Left lobe of liver (tissue), 2 donors: ENCODE results near the gene RAB10. TPM values are rescaled to one million over a fixed set of nuclear protein-coding genes. Genes with fewer than 3 reads are reported as not detected.
"Not testable (repeated sequence)": the region's sequence is repeated elsewhere in the genome, so short reads cannot be mapped to it uniquely, and the experiment has no call there.

ENCODE experiments used
- ATAC-seq: fragments of 200-7000 bp; cut with Tn5 transposase; one replicate; pipeline ENCODE4 v1.9.1; 2020; ENCODE audit warnings: mild to moderate bottlenecking, moderate library complexity
- DNase-seq: peaks from one replicate; pipeline ENCODE4 v3.0.0-alpha.2; 2020; ENCODE audit warnings: low spot score
- total RNA-seq: library from RNA; stranded (reverse); gene quantifications from one replicate; pipeline ENCODE4 v1.2.1, GENCODE V29; 2021
- donor health status: DM: no; HTN: no; CAD: no; lungs with moderate emphysema.
- donor health status: DM: no; HTN: yes; CAD: no.

Gene RAB10
- total RNA-seq, 1 donor from 2014 or later, result 49.6 TPM

DNA sequence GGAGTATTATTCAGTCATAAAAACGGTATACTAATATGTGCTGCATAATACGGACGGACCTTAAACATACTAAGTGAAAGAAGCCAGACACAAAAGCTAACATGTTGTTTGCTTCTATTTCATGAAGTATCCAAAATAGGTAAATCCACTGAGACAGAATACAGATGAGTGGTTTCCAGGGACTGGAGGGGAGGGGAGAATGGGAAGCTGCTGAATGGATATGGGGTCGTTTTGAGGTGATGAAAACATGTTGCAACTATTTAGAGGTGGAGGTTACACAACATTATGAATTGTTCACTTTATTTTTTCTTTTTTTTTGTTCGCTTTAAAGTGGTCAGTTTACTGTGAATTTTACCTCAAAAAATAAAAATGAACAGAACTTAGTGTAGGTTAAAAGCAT is 52.9 kb downstream of the RAB10 start:
- DNase-seq (no peak), ATAC-seq (no peak)

DNA sequence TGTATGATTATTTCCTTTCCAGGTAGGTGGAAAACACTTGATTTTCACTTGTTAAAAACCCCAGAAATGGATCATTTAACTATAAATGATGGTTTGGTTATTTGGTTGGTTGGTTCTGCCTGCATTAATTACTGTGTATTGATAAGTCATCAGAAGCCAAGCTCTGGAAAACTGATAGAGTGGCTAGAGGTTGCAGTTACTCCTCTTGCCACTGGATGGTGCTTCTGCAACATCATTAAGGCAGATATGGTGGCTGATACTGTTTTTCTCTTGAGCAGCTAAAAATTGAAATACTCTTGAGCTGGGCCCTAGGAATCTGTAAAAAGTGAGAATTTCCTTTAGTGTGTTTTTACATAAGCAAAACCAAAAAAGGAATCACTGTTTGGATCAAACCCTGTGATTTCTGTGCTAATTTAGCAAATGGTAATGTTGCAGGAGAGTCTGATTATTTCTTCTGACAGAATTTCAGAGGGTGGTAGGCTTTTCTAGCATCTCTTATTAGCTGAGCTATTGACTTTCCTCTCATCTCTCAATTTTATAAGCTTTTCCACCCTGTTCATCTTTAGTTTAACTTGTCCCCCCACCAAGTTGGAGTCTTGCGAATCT is 54.3 kb downstream of the RAB10 start:
- DNase-seq (no peak), ATAC-seq (peak; percentile 84)

DNA sequence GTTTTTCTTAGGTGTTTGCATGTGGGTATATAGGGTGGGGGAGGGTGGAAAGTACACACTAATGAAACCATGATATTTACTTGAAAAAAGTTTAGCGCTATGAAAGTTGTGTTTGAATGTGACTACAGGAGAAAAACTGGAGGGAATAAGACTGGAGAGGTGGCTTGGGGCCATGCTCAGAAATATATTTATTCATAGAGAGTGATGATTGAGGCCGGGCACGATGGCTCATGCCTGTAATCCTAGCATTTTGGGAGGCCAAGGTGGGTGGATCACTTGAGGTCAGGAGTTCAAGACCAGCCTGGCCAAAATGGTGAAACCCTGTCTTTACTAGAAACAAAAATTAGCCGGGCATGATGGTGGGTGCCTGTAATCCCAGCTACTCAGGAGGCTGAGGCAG is 55.0 kb downstream of the RAB10 start:
- not testable (repeated sequence) for DNase-seq, ATAC-seq

DNA sequence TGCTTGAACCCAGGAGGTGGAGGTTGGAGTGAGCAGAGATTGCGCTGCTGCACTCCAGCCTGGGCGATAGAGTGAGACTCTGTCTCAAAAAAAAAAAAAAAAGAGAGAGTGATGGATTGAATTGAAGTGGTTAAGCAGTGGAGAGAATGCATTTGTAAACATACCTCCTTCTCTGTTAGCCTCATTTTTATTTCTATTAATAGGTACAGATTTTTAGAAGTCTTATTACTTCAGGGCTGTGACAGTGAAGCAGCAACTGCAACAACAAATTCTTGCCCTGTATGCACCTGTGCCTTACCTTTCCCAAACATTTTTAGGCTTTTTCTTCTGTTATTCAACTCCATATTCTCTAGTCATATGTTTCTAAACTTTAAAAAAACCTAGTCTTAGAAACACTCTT is 55.5 kb downstream of the RAB10 start:
- no peak for ATAC-seq

DNA sequence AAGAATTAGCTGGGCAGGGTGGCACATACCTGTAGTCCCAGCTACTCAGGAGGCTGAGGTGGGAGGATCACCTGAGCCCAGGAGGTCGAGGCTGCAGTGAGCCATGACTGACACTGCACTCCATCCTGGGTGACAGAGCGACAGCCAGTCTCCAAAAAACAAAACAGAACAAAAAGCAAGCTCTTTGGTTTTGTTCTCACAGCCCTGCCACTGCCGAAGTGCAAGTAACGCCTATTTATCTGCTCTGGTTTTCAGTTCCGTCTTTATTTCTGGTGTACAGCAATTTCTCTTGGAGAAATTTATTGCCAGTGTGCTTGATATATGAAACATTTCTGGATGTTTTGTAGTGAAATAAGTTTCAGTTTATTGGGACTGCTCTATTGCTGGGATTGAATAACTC is 61.9 kb downstream of the RAB10 start:
- ATAC-seq, result no peak
- no peak for DNase-seq

More for the DNA sequence above, 55.5 kb downstream of the RAB10 start:
- DNase-seq, result no peak

DNA sequence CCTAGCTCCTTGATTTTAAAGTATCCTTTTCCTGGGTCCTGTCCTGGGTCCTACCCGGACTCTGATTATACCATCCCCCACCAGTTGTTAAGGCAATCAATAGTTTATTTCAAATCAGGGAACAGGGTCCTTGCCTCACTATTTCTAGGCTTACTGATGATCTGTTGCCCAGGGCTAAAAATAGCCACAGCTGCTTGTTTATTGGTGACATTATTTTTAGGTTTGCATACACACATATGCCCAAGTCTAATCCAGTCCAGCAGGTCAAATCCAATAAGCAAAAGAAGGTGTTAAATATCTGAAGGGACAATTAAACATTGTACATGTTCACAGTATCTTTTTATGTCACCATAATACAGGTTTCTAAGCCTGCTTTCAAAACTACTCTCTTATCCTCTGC is 66.0 kb downstream of the RAB10 start:
- DNase-seq, result no peak
- ATAC-seq, result peak; percentile 30

DNA sequence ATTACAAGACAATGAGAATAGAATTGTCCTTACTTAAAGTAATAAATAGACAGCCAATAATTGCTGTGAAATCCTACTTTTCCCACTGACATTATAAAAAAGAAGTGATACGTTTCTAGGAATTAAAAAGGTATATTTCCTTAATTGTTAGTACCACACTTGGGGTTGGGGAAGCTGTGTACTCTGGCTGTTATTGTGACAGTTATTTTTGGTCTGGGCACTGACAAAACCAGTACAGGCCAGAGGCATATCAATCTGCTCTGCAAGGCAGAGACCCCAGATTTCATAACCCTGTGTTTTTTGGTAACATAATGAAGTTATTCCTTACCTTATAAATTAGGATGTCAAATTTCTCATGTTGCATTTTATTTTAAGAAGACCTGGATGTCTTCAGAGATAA is 66.5 kb downstream of the RAB10 start:
- no peak for ATAC-seq
- no peak for DNase-seq

DNA sequence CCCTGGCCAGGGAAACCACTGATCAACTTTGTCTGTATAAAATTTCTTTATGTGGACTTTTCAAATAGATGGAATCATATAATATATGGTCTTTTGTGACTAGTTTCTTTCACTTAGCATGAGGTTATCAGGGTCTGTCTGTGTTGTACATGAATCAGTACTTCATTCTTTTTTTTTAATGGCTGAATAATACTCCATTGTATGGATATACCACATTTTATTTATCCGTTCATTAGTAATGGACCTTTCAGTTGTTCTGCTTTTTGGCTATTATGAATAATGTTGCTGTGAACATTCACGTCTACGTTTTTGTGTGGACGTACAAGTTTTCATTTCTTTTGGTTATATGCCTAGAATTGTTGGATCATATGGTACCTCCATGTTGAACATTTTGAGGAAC is 69.9 kb downstream of the RAB10 start:
- ATAC-seq (no peak), DNase-seq (no peak)

DNA sequence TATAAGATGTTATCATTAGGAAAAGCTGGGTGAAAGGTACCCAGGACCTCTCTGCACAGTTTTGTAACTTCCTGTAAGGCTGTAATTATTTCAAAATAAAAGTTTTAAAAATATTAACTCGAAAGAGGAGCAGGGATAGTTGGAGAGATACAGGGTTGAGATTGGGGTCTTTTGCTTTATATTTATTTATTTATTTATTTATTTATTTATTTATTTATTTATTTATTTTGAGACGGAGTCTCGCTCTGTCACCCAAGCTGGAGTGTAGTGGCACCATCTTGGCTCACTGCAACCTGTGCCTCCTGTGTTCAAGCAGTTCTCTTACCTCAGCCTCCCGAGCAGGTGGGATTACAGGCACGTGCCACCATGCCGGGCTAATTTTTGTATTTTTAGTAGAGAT is 74.8 kb downstream of the RAB10 start:
- not testable (repeated sequence) for ATAC-seq

DNA sequence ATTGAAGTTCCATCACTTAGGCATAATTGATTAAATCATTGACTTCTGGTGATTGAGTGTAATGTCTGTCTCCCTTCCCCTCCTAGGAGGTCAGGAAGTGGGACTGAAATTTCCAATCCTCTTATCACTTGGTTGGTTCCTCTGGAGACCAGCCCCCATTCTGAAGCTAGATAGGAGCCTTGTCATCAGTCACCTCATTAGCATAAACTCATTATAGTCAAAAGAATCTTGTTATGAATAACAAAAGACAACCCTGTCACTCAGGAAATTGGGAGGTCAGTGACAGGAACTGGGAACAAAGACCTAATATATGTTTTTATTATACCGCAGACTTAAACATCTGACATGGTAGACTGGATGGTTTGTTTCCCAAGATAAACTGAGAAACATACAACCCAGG is 78.3 kb downstream of the RAB10 start:
- ATAC-seq (no peak), DNase-seq (no peak)

More for the DNA sequence above, 74.8 kb downstream of the RAB10 start:
- not testable (repeated sequence) for DNase-seq

DNA sequence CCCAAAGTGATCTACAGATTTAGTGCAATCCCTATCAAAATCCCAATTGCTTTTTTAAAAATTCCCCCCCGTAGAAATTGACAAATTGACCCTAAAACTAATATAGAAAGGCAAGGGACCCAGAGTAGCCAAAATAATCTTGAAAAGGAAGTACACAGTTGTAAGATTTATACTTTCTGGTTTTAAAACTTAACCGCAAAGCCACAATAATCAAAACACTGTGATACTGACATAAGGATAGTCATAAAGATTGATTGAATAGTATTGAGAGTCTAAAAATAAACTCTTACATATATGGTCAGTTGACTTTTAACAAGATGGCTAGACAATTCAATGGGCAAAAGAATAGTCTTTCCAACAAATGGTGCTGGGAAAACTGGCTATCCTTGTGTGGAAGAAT is 80.3 kb downstream of the RAB10 start:
- DNase-seq, result no peak
- no peak for ATAC-seq

DNA sequence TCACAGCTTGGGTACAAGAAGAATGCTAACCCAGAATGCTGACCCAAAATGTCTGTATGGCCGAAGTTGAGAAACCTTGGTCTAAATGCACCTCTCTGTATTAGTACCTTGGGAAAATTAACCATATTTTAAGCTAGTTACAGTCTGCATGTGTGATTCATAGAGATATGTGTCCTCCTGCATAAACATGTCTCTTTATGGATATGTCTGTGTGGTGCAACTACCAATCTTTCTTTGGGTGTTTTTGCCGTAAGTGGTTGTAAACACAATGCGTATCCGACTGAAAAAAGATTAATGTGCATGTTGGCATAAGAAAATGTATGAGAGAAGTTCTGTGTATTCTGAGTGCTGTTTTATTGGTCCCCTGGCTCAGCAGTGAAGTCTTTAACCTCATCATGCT is 84.8 kb downstream of the RAB10 start:
- DNase-seq, result no peak
- no peak for ATAC-seq

DNA sequence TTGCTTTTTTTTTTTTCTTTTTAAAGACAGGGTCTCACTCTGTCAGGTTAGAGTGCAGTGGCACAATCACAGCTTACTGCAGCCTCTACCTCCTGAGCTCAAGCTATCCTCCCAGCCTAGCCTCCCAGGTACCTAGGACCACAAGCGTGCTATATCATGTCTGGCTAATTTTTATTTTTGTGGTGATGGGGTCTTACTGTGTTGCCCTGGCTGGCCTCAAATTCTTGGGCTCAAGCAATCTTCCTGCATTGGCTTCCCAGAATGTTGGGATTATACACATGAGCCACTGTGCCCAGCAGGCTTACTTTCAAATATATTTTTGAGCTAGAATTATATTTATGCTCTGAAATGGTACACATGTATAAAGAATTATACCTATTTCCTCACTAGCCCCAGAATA is 85.6 kb downstream of the RAB10 start:
- DNase-seq (no peak), ATAC-seq (no peak)

DNA sequence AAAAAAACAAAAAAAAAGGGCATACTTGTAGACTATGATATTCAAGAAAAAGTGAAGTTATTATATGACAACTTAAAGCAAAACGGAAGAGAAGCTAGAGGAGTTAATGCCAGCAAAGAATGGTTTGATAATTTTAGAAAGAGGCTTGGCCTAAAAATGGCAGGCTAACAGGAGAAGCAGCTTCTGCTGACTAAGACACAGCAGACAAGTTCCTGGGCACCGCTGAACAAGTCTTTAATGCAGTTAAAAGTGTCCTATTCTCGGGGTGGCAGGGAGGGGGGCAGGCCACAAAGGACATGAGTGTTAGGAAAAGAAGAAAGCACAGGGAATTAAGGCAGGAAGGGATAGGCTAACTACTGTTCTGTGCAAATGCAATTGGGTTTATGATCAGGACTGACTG is 88.7 kb downstream of the RAB10 start:
- no peak for ATAC-seq

DNA sequence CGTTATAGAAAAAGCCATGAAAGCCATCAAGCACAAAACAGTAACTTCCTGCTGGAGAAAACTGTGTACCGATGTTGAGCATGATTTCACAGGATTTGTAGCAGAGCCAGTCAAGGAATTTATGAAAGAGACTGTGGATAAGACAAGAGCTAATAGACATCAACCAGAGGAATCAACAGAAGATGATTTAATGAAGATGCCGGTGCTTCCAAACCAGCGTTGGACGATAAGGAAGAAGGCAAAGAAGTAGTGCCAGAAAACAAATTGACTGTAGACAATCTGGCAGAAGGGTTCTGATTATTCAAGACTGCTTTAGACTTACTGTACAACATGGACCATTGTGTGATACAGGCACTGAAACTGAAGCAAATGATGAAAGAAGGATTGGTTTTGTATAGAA is 89.5 kb downstream of the RAB10 start:
- DNase-seq (no peak), ATAC-seq (no peak)

More for the DNA sequence above, 88.7 kb downstream of the RAB10 start:
- no peak for DNase-seq

DNA sequence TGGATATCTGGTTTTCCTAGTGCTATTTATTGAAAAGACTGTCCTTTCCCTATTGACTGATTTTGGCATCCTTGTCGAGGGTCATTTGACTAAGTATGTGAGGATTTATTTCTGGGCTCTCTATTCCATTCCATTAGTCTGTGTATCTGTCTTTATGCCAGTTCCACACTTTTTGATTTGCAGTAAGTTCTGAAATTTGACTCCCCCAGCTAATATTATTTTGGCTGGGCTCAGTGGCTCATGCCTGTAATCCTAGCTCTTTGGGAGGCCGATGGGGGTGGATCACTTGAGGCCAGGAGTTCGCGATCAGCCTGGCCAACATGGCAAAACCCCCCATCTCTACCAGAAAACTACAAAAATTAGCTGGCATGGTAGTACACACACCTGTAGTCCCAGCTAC is 92.2 kb downstream of the RAB10 start:
- no peak for DNase-seq

DNA sequence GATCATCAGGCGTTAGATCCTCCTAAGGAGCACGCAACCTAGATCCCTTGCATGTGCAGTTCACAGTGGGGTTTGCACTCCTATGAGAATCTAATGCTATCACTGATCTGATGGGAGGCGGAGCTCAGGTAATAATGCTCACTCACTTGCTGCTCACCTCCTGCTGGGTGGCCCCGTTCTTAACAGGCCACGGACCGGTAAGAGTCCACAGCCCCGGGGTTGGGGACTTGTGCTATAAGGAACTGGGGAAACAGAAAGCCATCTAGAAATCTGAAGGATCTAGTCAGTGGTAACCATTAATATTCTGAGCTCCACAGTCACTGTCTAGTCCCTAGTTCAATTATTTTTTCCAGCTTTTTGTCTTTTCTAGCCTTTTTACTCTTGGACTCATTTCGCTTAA is 94.3 kb downstream of the RAB10 start:
- DNase-seq (no peak), ATAC-seq (no peak)

More for the DNA sequence above, 92.2 kb downstream of the RAB10 start:
- ATAC-seq, result no peak

DNA sequence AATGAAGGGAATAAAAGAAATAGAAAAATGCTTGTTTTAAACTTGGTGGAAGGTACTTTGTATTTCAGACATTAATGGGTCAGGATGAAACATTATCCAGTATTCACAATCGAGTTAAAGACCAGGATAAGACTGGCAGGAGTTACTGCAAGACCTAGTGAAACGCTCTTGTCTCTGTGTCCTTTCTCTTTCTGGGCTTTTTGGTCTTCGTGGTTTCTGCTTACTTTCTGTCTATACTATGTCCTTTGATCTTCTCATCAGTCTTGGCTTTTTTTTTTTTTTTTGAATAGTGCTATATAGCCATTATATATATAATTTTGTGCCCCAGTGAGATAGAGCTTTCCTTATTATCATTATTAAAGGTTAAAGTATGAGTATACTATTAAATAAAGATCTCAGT is 96.9 kb downstream of the RAB10 start:
- no peak for DNase-seq

DNA sequence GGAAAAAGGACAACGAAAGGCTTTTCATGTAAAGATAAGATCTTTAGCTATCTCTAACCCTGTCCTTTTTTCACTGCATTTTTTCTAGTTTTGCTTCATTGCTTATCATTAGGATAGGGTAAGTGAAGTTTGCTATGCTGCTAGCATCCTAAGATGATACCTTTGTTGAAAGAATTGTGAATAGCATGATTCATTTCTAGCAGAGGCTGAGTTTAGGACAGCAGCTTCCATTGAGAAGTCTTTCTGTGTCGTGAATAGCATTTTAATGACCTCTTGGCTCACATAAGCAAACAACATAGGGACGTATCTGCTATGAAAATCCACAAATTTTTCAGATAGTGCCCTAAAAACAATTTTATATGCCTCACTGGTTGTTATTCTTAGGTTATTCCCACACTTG is 102.6 kb downstream of the RAB10 start:
- no peak for DNase-seq
- ATAC-seq, result no peak

More for the DNA sequence above, 96.9 kb downstream of the RAB10 start:
- ATAC-seq, result no peak

DNA sequence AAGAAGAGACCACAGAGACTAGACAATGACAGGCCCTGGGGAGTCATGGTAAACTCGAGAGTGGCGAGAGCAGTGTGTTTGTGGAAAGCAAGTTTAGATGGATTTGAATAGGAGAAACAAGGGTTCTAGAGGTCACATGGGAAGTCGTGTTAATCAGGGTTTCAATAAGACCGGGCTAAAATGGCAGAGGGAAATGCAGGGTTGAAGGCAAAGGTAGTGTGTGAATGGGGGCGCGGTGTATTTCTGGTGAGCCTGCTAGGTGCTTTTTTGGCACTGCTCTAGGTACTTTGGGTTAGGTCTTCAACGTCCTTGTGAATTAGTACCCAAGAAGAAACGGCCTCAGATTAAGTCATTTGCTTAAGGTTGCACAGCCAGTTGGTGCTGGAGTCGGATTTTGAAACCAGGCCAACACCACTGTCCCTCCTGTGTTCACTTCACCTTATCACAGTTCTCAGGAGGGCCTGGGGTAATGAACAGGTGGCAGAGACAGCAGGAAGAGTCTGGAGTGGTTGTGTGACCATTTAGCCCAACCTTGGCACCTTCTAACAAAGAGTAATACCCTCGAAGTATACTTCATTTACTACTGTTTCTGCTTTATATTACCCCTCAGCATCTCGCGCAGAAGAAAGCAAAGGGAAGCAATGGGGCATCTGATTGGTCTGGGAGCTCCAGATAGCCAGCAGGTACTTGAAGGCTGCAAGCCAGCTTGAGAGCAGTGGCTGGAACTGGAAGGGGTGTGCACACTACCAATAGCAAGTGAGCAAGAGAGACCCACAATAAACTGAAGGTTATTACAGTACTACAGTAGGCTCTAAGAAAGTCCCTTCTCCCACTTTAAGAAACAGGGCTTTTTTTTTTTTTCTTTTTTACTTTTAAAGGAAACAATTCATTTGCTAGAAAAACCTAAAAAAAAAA is 105.6 kb downstream of the RAB10 start:
- DNase-seq, result no peak

DNA sequence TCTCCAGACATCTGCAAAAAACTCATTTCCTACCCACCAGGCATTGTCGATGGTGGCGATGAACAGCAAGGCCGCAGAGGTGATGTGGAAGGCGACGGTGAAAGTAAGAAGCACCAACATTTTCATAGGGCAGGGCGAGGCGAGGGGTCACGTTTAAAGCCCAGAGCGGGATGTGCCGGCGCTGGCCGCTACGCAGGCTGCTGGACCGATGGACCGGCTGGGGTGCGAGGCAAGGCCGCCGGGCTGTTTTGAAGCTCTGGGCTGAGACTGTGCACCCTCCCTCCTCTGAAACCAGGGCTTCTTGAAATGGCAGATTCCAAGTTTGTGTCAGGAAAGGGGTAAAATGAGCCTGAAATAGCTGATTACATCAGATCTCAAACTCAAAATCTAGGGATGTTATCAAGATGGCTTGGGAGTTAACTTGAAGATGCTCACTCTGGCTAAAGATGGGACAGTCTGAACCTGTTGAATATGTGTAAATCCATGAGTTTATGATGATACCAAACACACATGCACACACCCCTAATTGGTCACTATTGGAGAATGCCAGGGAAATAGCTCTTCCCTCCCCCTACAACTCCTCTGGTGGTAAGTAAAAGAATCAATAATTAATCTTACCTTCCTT is 107.4 kb downstream of the RAB10 start:
- no peak for DNase-seq
- ATAC-seq, result no peak

More for the DNA sequence above, 105.6 kb downstream of the RAB10 start:
- ATAC-seq, result peak; percentile 42

DNA sequence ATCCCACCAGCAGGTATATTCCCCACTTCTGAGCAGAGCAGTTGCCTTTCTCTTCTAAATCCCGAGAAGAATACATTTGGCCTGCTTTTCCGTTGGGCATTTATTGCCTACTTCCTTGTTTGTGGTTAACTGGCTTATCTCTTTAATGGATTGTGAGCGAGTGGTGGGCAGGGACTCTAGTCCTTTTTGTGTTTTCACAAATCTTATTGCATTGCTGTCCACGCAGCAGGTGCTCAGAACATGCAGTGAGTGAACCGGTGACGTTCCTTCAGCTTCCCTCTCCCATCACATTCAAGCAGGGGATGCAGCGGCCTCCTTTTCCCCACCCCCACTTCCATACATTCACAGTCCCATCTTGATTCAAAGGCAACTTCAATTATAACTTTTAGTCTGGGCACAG is 110.1 kb downstream of the RAB10 start:
- no peak for ATAC-seq

More for the DNA sequence above, 110.1 kb downstream of the RAB10 start:
- DNase-seq, result no peak
